ENCODE measurements around the gene GPR65.

The GPR65 gene

DNA sequence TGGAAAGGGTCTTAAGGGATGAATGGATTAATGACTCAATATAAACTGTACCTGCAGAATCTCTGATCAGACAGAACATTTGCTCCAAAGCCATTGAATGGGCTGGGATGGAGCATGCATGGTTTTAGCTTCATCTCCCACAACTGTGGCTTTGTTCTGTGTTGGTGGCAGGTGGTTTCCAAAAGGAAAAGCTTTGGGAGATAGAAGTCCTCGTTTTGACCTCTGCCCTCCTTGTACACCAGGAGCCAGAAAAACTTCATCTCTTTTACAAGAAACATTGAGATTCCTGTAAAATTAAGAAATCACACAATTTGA, 39.5 kb downstream of the GPR65 start:
- Histone ChIP-seq H3K27me3 (ENCODE audit: insufficient read depth, poor library complexity, severe bottlenecking) (peaks cover 3% of the 10 kb centered on the region), H3K27ac (replicated peaks) (no peak overlapping the region), H3K4me3 (replicated peaks; ENCODE audit: insufficient read depth, low read length) (no peak overlapping the region)
- TF ChIP-seq SPI1 (IDR thresholded peaks at IDR 0.05; ENCODE audit: borderline replicate concordance, low read depth) (no peak), GABPA (IDR thresholded peaks at IDR 0.05; ENCODE audit: low read depth) (no peak)
- TF ChIP-seq, protein P1, sequence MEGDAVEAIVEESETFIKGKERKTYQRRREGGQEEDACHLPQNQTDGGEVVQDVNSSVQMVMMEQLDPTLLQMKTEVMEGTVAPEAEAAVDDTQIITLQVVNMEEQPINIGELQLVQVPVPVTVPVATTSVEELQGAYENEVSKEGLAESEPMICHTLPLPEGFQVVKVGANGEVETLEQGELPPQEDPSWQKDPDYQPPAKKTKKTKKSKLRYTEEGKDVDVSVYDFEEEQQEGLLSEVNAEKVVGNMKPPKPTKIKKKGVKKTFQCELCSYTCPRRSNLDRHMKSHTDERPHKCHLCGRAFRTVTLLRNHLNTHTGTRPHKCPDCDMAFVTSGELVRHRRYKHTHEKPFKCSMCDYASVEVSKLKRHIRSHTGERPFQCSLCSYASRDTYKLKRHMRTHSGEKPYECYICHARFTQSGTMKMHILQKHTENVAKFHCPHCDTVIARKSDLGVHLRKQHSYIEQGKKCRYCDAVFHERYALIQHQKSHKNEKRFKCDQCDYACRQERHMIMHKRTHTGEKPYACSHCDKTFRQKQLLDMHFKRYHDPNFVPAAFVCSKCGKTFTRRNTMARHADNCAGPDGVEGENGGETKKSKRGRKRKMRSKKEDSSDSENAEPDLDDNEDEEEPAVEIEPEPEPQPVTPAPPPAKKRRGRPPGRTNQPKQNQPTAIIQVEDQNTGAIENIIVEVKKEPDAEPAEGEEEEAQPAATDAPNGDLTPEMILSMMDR (IDR thresholded peaks at IDR 0.05; ENCODE audit: insufficient read depth, low read length) = no peak
- TF ChIP-seq, protein P2, sequence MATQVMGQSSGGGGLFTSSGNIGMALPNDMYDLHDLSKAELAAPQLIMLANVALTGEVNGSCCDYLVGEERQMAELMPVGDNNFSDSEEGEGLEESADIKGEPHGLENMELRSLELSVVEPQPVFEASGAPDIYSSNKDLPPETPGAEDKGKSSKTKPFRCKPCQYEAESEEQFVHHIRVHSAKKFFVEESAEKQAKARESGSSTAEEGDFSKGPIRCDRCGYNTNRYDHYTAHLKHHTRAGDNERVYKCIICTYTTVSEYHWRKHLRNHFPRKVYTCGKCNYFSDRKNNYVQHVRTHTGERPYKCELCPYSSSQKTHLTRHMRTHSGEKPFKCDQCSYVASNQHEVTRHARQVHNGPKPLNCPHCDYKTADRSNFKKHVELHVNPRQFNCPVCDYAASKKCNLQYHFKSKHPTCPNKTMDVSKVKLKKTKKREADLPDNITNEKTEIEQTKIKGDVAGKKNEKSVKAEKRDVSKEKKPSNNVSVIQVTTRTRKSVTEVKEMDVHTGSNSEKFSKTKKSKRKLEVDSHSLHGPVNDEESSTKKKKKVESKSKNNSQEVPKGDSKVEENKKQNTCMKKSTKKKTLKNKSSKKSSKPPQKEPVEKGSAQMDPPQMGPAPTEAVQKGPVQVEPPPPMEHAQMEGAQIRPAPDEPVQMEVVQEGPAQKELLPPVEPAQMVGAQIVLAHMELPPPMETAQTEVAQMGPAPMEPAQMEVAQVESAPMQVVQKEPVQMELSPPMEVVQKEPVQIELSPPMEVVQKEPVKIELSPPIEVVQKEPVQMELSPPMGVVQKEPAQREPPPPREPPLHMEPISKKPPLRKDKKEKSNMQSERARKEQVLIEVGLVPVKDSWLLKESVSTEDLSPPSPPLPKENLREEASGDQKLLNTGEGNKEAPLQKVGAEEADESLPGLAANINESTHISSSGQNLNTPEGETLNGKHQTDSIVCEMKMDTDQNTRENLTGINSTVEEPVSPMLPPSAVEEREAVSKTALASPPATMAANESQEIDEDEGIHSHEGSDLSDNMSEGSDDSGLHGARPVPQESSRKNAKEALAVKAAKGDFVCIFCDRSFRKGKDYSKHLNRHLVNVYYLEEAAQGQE (IDR thresholded peaks at IDR 0.05; ENCODE audit: insufficient replicate concordance, low read depth) = no peak
- no peak for DNase-seq (ENCODE audit: low read depth in 1 of 2, low spot score in 1 of 2)

DNA sequence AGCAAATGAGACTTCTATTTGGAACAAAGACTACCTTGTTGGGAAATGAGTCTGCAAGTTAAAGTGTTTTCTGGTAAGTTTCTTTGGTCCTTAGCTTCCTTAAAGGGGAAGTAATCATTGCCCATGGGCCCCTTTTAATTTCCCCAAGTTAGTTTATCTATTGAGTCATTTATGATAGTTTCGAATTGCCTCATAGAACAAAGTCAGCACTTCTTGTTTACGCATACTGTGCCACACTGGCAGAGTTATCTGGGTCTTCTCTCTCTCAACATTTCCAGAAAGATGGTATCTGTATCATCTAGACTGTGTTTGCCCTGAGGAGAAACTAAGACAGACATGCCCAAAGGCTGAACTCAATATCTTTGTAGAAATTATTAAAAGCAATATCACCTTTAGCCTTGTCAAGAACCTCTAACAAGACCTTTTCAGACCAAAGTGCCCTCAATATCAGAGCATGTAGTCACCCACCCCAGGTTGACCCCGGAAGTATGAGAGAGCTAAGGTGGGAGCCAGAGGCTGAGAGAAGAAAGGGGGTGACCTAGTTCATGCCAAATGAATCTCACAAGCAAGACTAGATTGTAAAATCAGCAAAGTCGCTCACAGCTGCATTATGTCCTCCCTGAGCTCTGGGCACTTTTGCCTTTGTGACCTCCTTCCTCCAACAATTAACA, 40.0 kb downstream of the GPR65 start:
- H3K27ac ChIP-seq (replicated peaks) = no peak overlapping the region
- TF ChIP-seq, protein P1 (IDR thresholded peaks at IDR 0.05; ENCODE audit: insufficient read depth, low read length) = no peak
- TF ChIP-seq, protein P2 (IDR thresholded peaks at IDR 0.05; ENCODE audit: insufficient replicate concordance, low read depth) = no peak
- TF ChIP-seq POLR2AphosphoS5 (IDR thresholded peaks at IDR 0.05; ENCODE audit: low read depth) (no peak), SPI1 (IDR thresholded peaks at IDR 0.05; ENCODE audit: borderline replicate concordance, low read depth) (no peak), GABPA (IDR thresholded peaks at IDR 0.05; ENCODE audit: low read depth) (no peak)

DNA sequence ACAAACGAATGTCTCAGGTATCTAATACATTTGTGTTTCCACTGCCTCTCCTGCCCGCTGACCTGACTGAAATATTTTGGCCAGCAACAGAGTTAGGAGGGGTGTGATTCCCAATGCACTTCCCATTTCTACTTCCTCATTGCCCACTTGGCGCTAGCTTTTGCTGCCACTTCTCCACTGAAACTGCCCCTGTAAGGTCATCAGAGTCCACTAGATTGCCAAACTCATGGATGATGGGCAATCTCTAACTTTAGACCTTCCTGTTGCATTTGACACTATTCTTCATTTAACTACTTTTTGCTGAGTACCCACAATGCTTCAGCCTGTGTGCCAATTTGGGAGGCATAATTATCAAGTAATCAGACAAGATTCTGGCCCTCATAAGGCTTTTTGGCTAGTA, 40.8 kb downstream of the GPR65 start:
- H3K27me3 ChIP-seq (ENCODE audit: insufficient read depth, poor library complexity, severe bottlenecking) = no peaks in the 10 kb centered on the region
- no peak overlapping the region for H3K4me3 ChIP-seq (replicated peaks; ENCODE audit: insufficient read depth, low read length)
- no peak overlapping the region for H3K27ac ChIP-seq (replicated peaks)
- peak in 1 of 2 experiments; percentile 5 for DNase-seq (ENCODE audit: low read depth in 1 of 2, low spot score in 1 of 2)
- TF ChIP-seq SPI1 (IDR thresholded peaks at IDR 0.05; ENCODE audit: borderline replicate concordance, low read depth) = peak; percentile 85
- TF ChIP-seq, protein P2 (IDR thresholded peaks at IDR 0.05; ENCODE audit: insufficient replicate concordance, low read depth) = no peak
- TF ChIP-seq POLR2AphosphoS5 (IDR thresholded peaks at IDR 0.05; ENCODE audit: low read depth) = no peak
- no peak for TF ChIP-seq GABPA (IDR thresholded peaks at IDR 0.05; ENCODE audit: low read depth)
- TF ChIP-seq, protein P1 (IDR thresholded peaks at IDR 0.05; ENCODE audit: insufficient read depth, low read length) = no peak

More for the DNA sequence above, 40.0 kb downstream of the GPR65 start:
- Histone ChIP-seq H3K4me3 (replicated peaks; ENCODE audit: insufficient read depth, low read length) (no peak overlapping the region), H3K27me3 (ENCODE audit: insufficient read depth, poor library complexity, severe bottlenecking) (peaks cover 2% of the 10 kb centered on the region)
- DNase-seq (ENCODE audit: low read depth in 1 of 2, low spot score in 1 of 2) = no peak
